OCI-LY3 (cell line): ENCODE results near the gene LAMTOR1.

ENCODE experiments used
- CTCF ChIP-seq: fragments of 200-600, 300-600 bp; sonication (generic); IDR thresholded peaks from 2 replicates; pipeline ENCODE4 v1.5.1; 2014; ENCODE audit warnings: antibody characterized with exemption, low read length, low read depth
- EZH2phosphoT487 ChIP-seq: fragments of 200-600 bp; shearing (Covaris generic); IDR thresholded peaks from 2 replicates; pipeline ENCODE4 v1.6.1; 2018; ENCODE audit warnings: antibody characterized with exemption, mixed run types, low read depth

GRCh38 chr11:72127923-72128322 lies 24.8 kb upstream of the LAMTOR1 start:
- no peak for TF ChIP-seq CTCF
- TF ChIP-seq EZH2phosphoT487, result no peak
